DOHH2 (cell line): ENCODE measurements around the gene NFU1.

ENCODE experiments used
- EZH2phosphoT487 ChIP-seq: fragments of 200-600 bp; sonication (generic); IDR thresholded peaks from 2 replicates; pipeline ENCODE4 v1.6.1; 2017; ENCODE audit warnings: borderline replicate concordance, mild to moderate bottlenecking, antibody characterized with exemption, low read length, moderate library complexity, mixed read lengths
- TF ChIP-seq, protein P1 (sequence below): fragments of 200-600 bp; sonication (generic); IDR thresholded peaks from one replicate; pipeline ENCODE4 v1.5.1; 2014; ENCODE audit warnings: antibody characterized with exemption, mild to moderate bottlenecking, low read depth, low read length; ENCODE audit not compliant: poor library complexity, severe bottlenecking

- TF ChIP-seq, protein P1, sequence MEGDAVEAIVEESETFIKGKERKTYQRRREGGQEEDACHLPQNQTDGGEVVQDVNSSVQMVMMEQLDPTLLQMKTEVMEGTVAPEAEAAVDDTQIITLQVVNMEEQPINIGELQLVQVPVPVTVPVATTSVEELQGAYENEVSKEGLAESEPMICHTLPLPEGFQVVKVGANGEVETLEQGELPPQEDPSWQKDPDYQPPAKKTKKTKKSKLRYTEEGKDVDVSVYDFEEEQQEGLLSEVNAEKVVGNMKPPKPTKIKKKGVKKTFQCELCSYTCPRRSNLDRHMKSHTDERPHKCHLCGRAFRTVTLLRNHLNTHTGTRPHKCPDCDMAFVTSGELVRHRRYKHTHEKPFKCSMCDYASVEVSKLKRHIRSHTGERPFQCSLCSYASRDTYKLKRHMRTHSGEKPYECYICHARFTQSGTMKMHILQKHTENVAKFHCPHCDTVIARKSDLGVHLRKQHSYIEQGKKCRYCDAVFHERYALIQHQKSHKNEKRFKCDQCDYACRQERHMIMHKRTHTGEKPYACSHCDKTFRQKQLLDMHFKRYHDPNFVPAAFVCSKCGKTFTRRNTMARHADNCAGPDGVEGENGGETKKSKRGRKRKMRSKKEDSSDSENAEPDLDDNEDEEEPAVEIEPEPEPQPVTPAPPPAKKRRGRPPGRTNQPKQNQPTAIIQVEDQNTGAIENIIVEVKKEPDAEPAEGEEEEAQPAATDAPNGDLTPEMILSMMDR, result no peak
- TF ChIP-seq EZH2phosphoT487, result no peak
These were observed 46.5 kb upstream of the NFU1 start for GRCh38 chr2:69483696-69484095.
